DMS 273 (cell line): ENCODE measurements around the gene TRIM9.
"Not testable (repeated sequence)": the region's sequence is repeated elsewhere in the genome, so short reads cannot be mapped to it uniquely, and the experiment has no call there.

Source experiments
- DNase-seq: peaks from one replicate; lab custom pipeline; 2025; ENCODE audit not compliant: unreplicated experiment; lab: John Stamatoyannopoulos, UW

Gene TRIM9

GRCh38 chr14:51006324-51006723 is 88.6 kb downstream of the TRIM9 start:
- peak; percentile 53 for DNase-seq

GRCh38 chr14:51004801-51005526 is 89.9 kb downstream of the TRIM9 start:
- peak; percentile 63 for DNase-seq

- DNase-seq, result peak; percentile 66
Observed at GRCh38 chr14:51004352-51004800, 90.5 kb downstream of the TRIM9 start.

- DNase-seq, result peak; percentile 30
Observed at GRCh38 chr14:51002406-51002999, 92.4 kb downstream of the TRIM9 start.

- no peak for DNase-seq
Observed at GRCh38 chr14:51000566-51000965, 94.3 kb downstream of the TRIM9 start.

GRCh38 chr14:50999726-51000125 is 95.2 kb downstream of the TRIM9 start:
- DNase-seq, result no peak

- DNase-seq, result no peak
Observed at GRCh38 chr14:50998612-50999011, 96.3 kb downstream of the TRIM9 start.

GRCh38 chr14:50997712-50998111 is 97.2 kb downstream of the TRIM9 start:
- DNase-seq, result no peak

- not testable (repeated sequence) for DNase-seq
Observed at GRCh38 chr14:50994158-50994557, 100.7 kb downstream of the TRIM9 start.

- DNase-seq, result no peak
Observed at GRCh38 chr14:50985859-50986331, 109.0 kb downstream of the TRIM9 start.

GRCh38 chr14:50985124-50985858 is 109.6 kb downstream of the TRIM9 start:
- DNase-seq, result no peak

GRCh38 chr14:50984036-50984710 is 110.7 kb downstream of the TRIM9 start:
- no peak for DNase-seq

GRCh38 chr14:50979941-50980850 is 114.7 kb downstream of the TRIM9 start:
- no peak for DNase-seq

- no peak for DNase-seq
Observed at GRCh38 chr14:50978888-50979287, 116.0 kb downstream of the TRIM9 start.

GRCh38 chr14:50978529-50978871 is 116.4 kb downstream of the TRIM9 start:
- no peak for DNase-seq

- no peak for DNase-seq
Observed at GRCh38 chr14:50977863-50978528, 116.9 kb downstream of the TRIM9 start.

GRCh38 chr14:50974118-50974517 is 120.8 kb downstream of the TRIM9 start:
- DNase-seq, result peak; percentile 14

- DNase-seq, result no peak
Observed at GRCh38 chr14:50972734-50973133, 122.2 kb downstream of the TRIM9 start.

- no peak for DNase-seq
Observed at GRCh38 chr14:50970886-50971781, 123.8 kb downstream of the TRIM9 start.
